ENCODE measurements around the gene SULT1A4. TPM values are rescaled to one million over a fixed set of nuclear protein-coding genes. Genes with fewer than 3 reads are reported as not detected.
"Not testable (repeated sequence)": the region's sequence is repeated elsewhere in the genome, so short reads cannot be mapped to it uniquely, and the experiment has no call there.

The SULT1A4 gene
- total and polyA plus RNA-seq, 3 experiments from 2014 or later: 0.78 to 1.1 (median 1.0) TPM

DNA sequence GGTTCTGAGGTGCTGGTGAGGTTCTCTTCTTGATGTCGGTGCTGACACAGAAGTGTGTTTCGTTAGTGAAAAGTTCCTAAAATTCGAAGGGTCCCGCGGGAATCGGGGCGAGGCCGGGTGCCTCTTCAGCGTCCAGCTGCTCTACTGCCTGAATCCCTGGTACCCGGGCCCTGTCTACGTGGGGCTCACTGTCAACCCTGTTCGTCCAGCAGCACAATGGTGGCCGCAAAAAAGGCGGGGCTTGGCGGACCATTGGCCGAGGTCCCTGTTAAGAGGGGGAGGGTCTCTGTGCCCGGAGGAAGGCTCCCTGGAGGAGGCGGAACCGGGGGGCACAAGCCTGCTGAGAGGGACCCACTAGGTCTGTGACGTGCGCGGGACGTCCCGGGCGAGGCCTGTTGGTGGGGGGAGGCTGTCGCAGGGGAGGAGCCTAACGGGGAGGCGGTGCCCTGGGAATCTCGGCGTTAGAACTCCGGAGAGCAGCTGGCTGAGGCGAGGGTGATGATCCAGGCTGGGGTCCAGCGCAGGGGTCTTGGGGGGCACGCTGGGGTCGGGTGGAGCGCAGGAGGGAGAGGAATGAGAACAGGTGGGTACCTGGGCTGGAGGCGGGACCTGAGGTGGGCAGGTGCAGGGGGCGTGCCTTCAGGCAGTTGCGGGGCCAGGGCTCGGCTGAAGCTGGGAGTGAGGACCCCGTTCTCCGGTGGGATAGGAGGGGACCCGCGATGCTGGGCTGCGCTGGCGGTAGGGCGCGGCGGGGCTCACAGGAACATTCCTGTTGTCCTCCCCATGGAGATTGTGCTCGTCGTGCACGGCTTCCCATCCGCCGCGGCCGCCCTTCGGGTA lies 6.5 kb downstream of the SULT1A4 start:
- not testable (repeated sequence) for H3K4me1 Mint-ChIP-seq

DNA sequence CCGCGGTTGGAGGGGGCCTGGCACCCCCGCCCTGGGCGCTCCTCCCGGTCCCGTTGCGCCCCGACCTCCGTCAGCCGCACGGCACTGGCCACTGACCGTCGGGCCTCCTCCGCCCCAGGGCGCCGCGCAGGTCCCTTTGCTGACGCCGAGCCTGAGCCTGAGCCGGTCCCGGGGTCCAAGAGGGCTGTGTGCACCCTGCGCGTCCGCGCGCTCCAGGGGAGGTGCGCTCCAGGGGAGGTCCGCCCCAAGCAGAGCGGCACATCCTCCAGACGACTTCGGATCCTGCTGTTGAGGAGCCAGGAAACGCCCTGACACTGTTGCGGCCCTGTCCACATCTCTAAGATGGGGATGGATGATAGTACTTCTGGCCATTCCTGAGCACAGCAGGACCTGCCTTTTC lies 7.2 kb downstream of the SULT1A4 start:
- H3K27me3 Mint-ChIP-seq; H3K27me3 ChIP-seq (ENCODE audit: insufficient read depth, low read length, poor library complexity, severe bottlenecking); H3K4me3 ChIP-seq (ENCODE audit: low read length); CTCF ChIA-PET; H3K36me3 ChIP-seq (ENCODE audit: insufficient read depth, low read length); H3K4me1 ChIP-seq (ENCODE audit: insufficient read depth, low read length); H3K27ac Mint-ChIP-seq; POLR2A ChIA-PET; H3K9me3 ChIP-seq (ENCODE audit: low read length); H3K9me3 Mint-ChIP-seq; H3K36me3 Mint-ChIP-seq; H3K4me3 Mint-ChIP-seq; DNase-seq; H3K4me1 Mint-ChIP-seq; H3K27ac ChIP-seq (ENCODE audit: low read depth, low read length): not testable (repeated sequence)

More for the DNA sequence above, 6.5 kb downstream of the SULT1A4 start:
- H3K27me3 ChIP-seq (ENCODE audit: insufficient read depth, low read length, poor library complexity, severe bottlenecking); DNase-seq; H3K4me3 Mint-ChIP-seq; H3K36me3 Mint-ChIP-seq; CTCF ChIA-PET; H3K4me3 ChIP-seq (ENCODE audit: low read length); H3K4me1 ChIP-seq (ENCODE audit: insufficient read depth, low read length); POLR2A ChIA-PET; H3K9me3 ChIP-seq (ENCODE audit: low read length); H3K9me3 Mint-ChIP-seq; H3K27me3 Mint-ChIP-seq; H3K27ac Mint-ChIP-seq; H3K36me3 ChIP-seq (ENCODE audit: insufficient read depth, low read length); H3K27ac ChIP-seq (ENCODE audit: low read depth, low read length): not testable (repeated sequence)

DNA sequence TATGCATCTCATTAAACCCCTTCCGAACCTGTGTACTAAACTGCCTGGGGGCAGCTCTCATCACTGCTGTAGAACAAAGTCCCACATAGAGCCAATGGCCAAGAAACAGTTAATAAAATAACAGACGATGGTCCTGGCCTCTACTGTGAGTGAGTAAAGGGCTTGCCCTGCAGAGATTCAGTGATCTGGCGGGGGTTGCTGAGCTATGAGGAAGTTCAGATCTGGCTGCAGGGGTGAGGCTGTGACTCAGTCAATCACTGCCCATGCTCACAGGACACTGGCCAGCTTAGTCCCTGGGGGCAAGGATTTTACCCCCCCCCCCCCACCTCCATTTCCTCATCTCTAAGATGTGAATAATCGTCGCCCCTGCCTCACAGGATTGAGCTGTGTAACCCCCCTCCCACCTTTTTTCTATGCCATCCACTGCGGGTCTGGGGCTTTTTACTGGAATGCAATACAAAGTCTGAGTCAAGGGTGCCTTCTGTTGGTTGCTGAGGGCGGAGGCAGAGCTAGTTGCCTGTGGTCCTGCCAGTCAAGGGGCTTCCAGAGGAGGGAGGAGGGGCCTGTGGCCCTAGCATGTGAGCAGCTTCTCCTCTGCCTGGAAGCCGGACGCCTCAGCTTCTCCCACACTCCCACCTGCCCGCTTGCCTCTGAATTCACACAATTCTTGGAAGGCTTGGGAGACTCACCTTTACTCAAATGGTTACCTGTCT lies 8.1 kb downstream of the SULT1A4 start:
- H3K27ac ChIP-seq (ENCODE audit: low read depth, low read length); H3K4me1 Mint-ChIP-seq; H3K27me3 ChIP-seq (ENCODE audit: insufficient read depth, low read length, poor library complexity, severe bottlenecking); H3K9me3 Mint-ChIP-seq; H3K36me3 ChIP-seq (ENCODE audit: insufficient read depth, low read length); H3K36me3 Mint-ChIP-seq; H3K4me1 ChIP-seq (ENCODE audit: insufficient read depth, low read length); CTCF ChIA-PET; H3K27me3 Mint-ChIP-seq; POLR2A ChIA-PET; DNase-seq; H3K4me3 Mint-ChIP-seq; H3K27ac Mint-ChIP-seq; H3K4me3 ChIP-seq (ENCODE audit: low read length); H3K9me3 ChIP-seq (ENCODE audit: low read length): not testable (repeated sequence)

DNA sequence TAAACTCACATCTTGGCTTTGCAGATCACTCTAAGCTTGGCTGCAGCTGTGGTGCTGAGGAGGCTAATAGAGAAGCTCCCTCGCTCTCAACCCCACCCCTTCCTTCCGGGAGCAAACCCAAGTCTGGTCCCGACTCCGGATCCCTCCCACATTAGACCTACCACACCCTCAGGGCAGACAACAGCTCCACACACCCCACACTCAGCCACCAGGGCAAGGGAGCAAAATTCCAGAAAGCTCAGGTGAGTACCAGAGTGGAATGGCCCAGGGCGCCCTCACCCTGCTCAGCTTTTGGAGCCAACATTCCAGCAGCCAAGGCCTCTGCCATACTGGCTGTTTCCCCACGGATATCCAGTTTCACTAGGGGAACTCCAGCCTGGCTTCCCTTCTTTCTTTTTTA lies 9.9 kb downstream of the SULT1A4 start:
- Mint-ChIP-seq H3K27ac (peak overlapping the region in 7 of 8 donors; percentile 26 to 86 (median 60)), H3K4me3 (peak overlapping the region in 6 of 7 donors; percentile 56 to 87 (median 66))
- POLR2A ChIA-PET; H3K36me3 Mint-ChIP-seq; CTCF ChIA-PET; H3K9me3 ChIP-seq (ENCODE audit: low read length); H3K4me3 ChIP-seq (ENCODE audit: low read length); H3K27me3 ChIP-seq (ENCODE audit: insufficient read depth, low read length, poor library complexity, severe bottlenecking); H3K27ac ChIP-seq (ENCODE audit: low read depth, low read length); H3K27me3 Mint-ChIP-seq; H3K36me3 ChIP-seq (ENCODE audit: insufficient read depth, low read length); H3K4me1 Mint-ChIP-seq; H3K9me3 Mint-ChIP-seq; H3K4me1 ChIP-seq (ENCODE audit: insufficient read depth, low read length): not testable (repeated sequence)
- DNase-seq: peak; percentile 0 to 62 (median 27)

DNA sequence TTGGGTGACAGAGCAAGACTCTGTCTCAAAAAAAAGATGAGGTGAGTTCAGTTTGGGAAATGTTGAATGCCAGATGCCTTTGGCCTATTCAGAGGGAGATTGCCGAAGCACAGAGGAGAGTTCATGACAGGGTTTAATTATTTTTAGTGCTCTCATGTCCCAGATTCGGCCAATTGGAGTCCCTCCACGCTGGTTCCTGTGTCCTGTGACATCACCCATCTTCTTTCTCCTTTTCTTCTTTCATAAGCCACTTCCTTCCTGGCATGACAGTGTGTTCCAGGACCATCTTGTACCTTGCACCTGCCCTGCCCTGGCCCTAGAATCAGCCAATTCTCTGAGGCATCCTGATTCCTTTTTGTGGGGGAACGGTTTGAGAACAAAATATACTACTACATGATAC lies 12.4 kb downstream of the SULT1A4 start:
- H3K4me1 ChIP-seq (ENCODE audit: insufficient read depth, low read length); H3K4me1 Mint-ChIP-seq; H3K27me3 Mint-ChIP-seq; POLR2A ChIA-PET; H3K27ac Mint-ChIP-seq; H3K27me3 ChIP-seq (ENCODE audit: insufficient read depth, low read length, poor library complexity, severe bottlenecking); H3K4me3 Mint-ChIP-seq; DNase-seq; H3K36me3 ChIP-seq (ENCODE audit: insufficient read depth, low read length); H3K9me3 ChIP-seq (ENCODE audit: low read length); CTCF ChIA-PET; H3K36me3 Mint-ChIP-seq; H3K9me3 Mint-ChIP-seq; H3K4me3 ChIP-seq (ENCODE audit: low read length); H3K27ac ChIP-seq (ENCODE audit: low read depth, low read length): not testable (repeated sequence)

DNA sequence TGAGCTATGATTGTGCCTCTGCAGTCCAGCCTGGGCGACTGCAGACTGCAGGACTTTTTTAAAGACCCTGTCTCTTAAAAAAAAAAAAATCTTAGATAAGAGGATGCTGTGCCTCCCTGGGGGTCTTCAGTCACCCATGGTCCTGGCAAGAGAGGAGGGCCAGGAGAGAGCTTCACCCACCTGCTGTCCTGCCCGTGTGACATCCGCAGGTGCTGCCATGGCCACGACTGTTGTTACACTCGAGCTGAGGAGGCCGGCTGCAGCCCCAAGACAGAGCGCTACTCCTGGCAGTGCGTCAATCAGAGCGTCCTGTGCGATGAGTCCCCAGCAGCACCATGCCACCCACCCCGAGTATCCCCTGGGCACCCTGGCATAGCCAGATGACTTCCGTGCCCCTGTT lies 22.6 kb downstream of the SULT1A4 start:
- CTCF ChIA-PET, H3K4me1 Mint-ChIP-seq: not testable (repeated sequence)
- DNase-seq: peak in 1 of 5 donors; percentile 17

DNA sequence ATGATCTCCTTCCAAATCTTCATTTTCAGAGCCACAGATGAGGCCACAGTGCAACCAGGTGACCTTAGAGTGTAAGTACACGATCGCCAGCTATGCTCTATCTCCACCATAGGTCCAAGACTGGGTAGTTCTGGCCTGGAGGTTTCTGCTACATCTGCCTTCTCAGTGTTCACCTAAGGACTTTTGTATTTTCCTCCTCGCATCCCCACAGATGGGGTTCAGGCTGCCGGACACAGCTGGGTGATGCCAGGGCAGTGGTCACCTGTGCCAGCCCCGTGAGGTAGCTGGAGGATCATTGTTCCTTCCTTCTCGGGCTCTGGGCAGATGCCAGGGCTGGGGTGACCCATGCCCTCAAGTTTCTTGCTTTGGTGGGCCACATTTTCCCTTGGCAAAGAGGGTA lies 46.6 kb downstream of the SULT1A4 start, which contains the start of gene NPIPB12:
TSS of gene NPIPB12 (minus strand) at position 101 of the 400 bp plus-strand sequence.
- H3K27me3 ChIP-seq (ENCODE audit: insufficient read depth, low read length, poor library complexity, severe bottlenecking); H3K36me3 Mint-ChIP-seq; H3K4me1 ChIP-seq (ENCODE audit: insufficient read depth, low read length); H3K27ac ChIP-seq (ENCODE audit: low read depth, low read length); POLR2A ChIA-PET; H3K4me3 Mint-ChIP-seq; CTCF ChIA-PET; H3K9me3 Mint-ChIP-seq; H3K27me3 Mint-ChIP-seq; H3K9me3 ChIP-seq (ENCODE audit: low read length); H3K4me1 Mint-ChIP-seq; H3K27ac Mint-ChIP-seq; H3K4me3 ChIP-seq (ENCODE audit: low read length); DNase-seq; H3K36me3 ChIP-seq (ENCODE audit: insufficient read depth, low read length): not testable (repeated sequence)

More for the DNA sequence above, 22.6 kb downstream of the SULT1A4 start:
- H3K4me3 ChIP-seq (ENCODE audit: low read length); H3K27me3 Mint-ChIP-seq; H3K27ac Mint-ChIP-seq; H3K36me3 ChIP-seq (ENCODE audit: insufficient read depth, low read length); POLR2A ChIA-PET; H3K27me3 ChIP-seq (ENCODE audit: insufficient read depth, low read length, poor library complexity, severe bottlenecking); H3K27ac ChIP-seq (ENCODE audit: low read depth, low read length); H3K9me3 Mint-ChIP-seq; H3K4me3 Mint-ChIP-seq; H3K4me1 ChIP-seq (ENCODE audit: insufficient read depth, low read length); H3K36me3 Mint-ChIP-seq; H3K9me3 ChIP-seq (ENCODE audit: low read length): not testable (repeated sequence)

All from CD8-positive, alpha-beta memory T cell (primary cell).